Measurements from ENCODE around the gene TNFRSF4.

DNA sequence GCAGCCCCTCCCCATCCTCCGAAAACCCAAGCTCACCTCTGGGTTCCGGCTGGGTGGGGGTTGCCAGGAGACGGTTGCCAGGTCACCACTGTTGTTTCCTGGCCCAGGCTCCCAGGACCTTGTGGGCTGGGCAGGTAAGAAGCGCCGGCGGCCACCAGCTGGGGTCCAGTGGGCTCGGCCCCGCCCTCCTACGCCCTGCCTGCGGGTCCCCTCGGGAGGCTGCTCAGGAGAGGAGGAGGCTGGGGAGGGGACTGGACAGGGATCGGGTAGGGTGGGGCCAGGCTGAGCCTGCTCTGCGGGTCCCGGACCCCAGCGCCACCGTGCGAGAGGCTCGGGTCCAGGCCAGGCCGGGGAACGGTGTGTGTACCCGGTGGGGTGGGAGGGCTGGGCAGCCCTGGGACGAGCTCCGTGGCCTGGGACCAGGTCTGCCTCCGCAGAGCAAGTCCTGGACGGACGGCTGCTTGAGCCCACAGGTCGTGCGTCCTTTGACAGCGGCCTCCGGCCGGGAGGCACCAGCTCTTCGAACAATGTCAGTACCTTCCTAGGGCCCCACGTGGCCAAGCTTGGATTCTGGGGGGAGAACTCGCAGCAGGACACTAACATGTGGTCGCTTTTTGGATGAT, 40.0 kb downstream of the TNFRSF4 start, which contains the start of gene TTLL10:
- TF ChIP-seq, protein P1, sequence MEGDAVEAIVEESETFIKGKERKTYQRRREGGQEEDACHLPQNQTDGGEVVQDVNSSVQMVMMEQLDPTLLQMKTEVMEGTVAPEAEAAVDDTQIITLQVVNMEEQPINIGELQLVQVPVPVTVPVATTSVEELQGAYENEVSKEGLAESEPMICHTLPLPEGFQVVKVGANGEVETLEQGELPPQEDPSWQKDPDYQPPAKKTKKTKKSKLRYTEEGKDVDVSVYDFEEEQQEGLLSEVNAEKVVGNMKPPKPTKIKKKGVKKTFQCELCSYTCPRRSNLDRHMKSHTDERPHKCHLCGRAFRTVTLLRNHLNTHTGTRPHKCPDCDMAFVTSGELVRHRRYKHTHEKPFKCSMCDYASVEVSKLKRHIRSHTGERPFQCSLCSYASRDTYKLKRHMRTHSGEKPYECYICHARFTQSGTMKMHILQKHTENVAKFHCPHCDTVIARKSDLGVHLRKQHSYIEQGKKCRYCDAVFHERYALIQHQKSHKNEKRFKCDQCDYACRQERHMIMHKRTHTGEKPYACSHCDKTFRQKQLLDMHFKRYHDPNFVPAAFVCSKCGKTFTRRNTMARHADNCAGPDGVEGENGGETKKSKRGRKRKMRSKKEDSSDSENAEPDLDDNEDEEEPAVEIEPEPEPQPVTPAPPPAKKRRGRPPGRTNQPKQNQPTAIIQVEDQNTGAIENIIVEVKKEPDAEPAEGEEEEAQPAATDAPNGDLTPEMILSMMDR (IDR thresholded peaks at IDR 0.05; ENCODE audit: insufficient read depth, low read length) = no peak
- TF ChIP-seq REST (IDR thresholded peaks at IDR 0.05; ENCODE audit: insufficient replicate concordance, low read depth) = no peak

Measured in HL-60 (cell line).